ENCODE measurements around the gene GCSH. TPM values are rescaled to one million over a fixed set of nuclear protein-coding genes. Genes with fewer than 3 reads are reported as not detected.

Gene GCSH
- total RNA-seq, 1 donor, result 18.1 TPM

DNA sequence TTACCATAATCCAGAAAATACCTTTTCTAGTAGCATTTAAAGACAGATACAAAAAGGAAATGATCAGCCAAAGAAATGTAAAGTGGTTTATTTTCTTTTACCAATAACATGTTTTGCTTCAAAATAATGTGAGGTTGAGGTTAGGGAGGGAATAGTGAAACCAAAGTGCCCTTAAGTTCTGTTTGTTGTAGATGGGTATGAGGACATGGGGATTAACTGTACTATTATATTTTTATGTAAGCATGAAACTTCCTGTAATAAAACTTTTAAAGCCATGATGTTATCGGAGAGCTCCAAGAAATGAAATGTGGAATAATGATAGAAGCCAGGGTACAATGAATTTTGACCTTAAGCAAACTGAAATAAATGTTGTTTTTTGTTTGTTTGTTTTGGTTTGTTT lies 29.0 kb downstream of the GCSH start:
- Histone ChIP-seq H4K20me1 (ENCODE audit: insufficient read depth, low read length) (no peaks in the 10 kb centered on the region), H2AFZ (ENCODE audit: low read length) (no peak overlapping the region), H3K9me3 (ENCODE audit: low read depth, low read length) (no peaks in the 10 kb centered on the region), H3K4me1 (ENCODE audit: insufficient read depth, low read length) (no peaks in the 10 kb centered on the region), H3K79me2 (ENCODE audit: insufficient read depth, low read length) (no peaks in the 10 kb centered on the region), H3K36me3 (ENCODE audit: insufficient read depth, low read length) (no peaks in the 10 kb centered on the region), H3K27ac (ENCODE audit: low read depth, low read length) (no peak overlapping the region), H3K4me3 (ENCODE audit: insufficient read depth, low read length) (no peak overlapping the region), H3K27me3 (ENCODE audit: insufficient read depth, low read length) (no peaks in the 10 kb centered on the region), H3K4me2 (ENCODE audit: insufficient read depth, low read length) (no peak overlapping the region)
- no peak for DNase-seq (ENCODE audit: insufficient read length, low spot score, missing footprints)
- TF ChIP-seq, protein P1, sequence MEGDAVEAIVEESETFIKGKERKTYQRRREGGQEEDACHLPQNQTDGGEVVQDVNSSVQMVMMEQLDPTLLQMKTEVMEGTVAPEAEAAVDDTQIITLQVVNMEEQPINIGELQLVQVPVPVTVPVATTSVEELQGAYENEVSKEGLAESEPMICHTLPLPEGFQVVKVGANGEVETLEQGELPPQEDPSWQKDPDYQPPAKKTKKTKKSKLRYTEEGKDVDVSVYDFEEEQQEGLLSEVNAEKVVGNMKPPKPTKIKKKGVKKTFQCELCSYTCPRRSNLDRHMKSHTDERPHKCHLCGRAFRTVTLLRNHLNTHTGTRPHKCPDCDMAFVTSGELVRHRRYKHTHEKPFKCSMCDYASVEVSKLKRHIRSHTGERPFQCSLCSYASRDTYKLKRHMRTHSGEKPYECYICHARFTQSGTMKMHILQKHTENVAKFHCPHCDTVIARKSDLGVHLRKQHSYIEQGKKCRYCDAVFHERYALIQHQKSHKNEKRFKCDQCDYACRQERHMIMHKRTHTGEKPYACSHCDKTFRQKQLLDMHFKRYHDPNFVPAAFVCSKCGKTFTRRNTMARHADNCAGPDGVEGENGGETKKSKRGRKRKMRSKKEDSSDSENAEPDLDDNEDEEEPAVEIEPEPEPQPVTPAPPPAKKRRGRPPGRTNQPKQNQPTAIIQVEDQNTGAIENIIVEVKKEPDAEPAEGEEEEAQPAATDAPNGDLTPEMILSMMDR (IDR thresholded peaks at IDR 0.05; ENCODE audit: extremely low read depth, low read depth, low read length), result no peak

DNA sequence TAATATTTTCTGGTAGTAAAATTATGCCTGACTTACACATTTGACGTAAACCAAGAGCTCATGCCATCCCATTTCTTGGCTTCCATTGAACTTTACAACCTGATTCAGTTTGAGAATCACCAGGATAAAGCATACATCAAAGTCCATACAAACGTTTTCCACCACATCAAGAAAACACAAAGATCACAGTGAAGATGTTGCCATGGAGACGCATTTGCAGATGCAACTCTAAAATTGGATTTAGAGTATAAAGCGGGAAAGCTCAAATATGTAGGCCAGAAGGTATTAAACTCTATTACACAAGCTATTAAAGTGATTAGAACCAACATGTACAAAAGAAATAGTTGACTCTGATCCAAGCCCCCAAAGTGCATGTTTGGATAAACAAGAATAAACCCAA lies 29.5 kb downstream of the GCSH start:
- DNase-seq (ENCODE audit: insufficient read length, low spot score, missing footprints), result no peak
- no peak overlapping the region for H3K4me2 ChIP-seq (ENCODE audit: insufficient read depth, low read length)
- H3K4me1 ChIP-seq (ENCODE audit: insufficient read depth, low read length), result no peaks in the 10 kb centered on the region
- TF ChIP-seq, protein P1 (IDR thresholded peaks at IDR 0.05; ENCODE audit: extremely low read depth, low read depth, low read length), result no peak
- H3K36me3 ChIP-seq (ENCODE audit: insufficient read depth, low read length), result no peaks in the 10 kb centered on the region
- no peak overlapping the region for H2AFZ ChIP-seq (ENCODE audit: low read length)
- H4K20me1 ChIP-seq (ENCODE audit: insufficient read depth, low read length), result no peaks in the 10 kb centered on the region
- H3K9me3 ChIP-seq (ENCODE audit: low read depth, low read length), result no peaks in the 10 kb centered on the region
- H3K4me3 ChIP-seq (ENCODE audit: insufficient read depth, low read length), result no peak overlapping the region
- H3K79me2 ChIP-seq (ENCODE audit: insufficient read depth, low read length), result no peaks in the 10 kb centered on the region
- H3K27ac ChIP-seq (ENCODE audit: low read depth, low read length), result no peak overlapping the region
- no peaks in the 10 kb centered on the region for H3K27me3 ChIP-seq (ENCODE audit: insufficient read depth, low read length)

DNA sequence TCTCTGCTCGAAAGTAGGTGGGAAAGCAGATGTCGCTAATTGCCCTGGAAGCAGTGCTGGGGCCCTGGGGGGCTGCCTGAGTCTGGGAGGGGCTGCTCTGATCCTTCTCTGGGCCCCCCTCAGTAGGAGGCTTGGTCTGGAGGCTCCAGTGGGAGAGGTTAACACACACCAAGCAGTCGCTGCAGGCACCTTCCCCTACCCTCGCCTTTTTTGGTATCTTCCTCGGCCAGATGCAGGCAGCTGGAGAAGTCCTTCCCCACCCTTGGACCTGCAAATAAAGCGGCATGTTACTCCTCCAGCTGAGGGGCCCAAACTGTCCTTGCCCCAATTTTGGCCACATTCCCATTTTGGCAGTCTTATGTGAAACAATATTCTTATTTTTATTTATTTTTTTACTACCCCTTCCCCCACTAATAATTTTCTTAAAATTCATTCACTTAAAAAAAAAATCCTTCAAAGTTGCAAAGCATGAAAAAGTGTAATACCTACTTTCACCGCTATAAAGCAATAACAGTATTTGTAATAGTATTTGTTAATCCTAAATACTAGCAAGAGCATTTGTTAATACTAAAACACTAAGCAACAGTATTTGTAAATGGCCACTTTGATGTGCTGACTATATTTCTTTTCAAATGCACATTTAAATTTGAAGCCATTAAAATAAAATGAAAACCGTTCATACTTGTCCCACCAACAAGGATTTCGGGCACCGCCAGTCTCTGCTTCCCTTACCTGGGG lies 34.2 kb downstream of the GCSH start:
- TF ChIP-seq, protein P1 (IDR thresholded peaks at IDR 0.05; ENCODE audit: extremely low read depth, low read depth, low read length), result no peak
- Histone ChIP-seq H3K9me3 (ENCODE audit: low read depth, low read length) (no peaks in the 10 kb centered on the region), H3K27me3 (ENCODE audit: insufficient read depth, low read length) (no peaks in the 10 kb centered on the region), H3K4me2 (ENCODE audit: insufficient read depth, low read length) (no peak overlapping the region), H3K4me3 (ENCODE audit: insufficient read depth, low read length) (no peak overlapping the region), H2AFZ (ENCODE audit: low read length) (no peak overlapping the region), H3K4me1 (ENCODE audit: insufficient read depth, low read length) (no peaks in the 10 kb centered on the region), H3K36me3 (ENCODE audit: insufficient read depth, low read length) (no peaks in the 10 kb centered on the region), H4K20me1 (ENCODE audit: insufficient read depth, low read length) (no peaks in the 10 kb centered on the region), H3K27ac (ENCODE audit: low read depth, low read length) (no peak overlapping the region), H3K79me2 (ENCODE audit: insufficient read depth, low read length) (no peaks in the 10 kb centered on the region)
- DNase-seq (ENCODE audit: insufficient read length, low spot score, missing footprints), result no peak

DNA sequence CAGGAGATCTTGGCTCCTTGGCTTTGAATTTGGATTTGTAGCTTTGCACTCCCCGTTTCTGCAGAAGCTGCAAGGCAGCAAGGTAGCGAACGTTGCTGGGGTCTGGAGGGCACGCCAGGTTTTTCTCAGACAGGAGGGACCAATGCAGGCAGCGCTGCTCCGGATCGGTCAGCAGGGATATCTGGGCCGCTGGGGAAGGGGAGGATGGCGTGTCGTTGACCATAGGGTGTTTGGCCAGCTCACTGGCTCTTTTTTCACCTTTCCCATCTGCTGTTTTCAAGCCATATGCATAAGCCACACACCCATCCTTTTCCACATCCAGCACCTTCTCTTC lies 34.9 kb downstream of the GCSH start:
- Histone ChIP-seq H3K4me2 (ENCODE audit: insufficient read depth, low read length) (no peak overlapping the region), H3K79me2 (ENCODE audit: insufficient read depth, low read length) (no peaks in the 10 kb centered on the region), H2AFZ (ENCODE audit: low read length) (no peak overlapping the region), H3K4me3 (ENCODE audit: insufficient read depth, low read length) (no peak overlapping the region), H3K9me3 (ENCODE audit: low read depth, low read length) (no peaks in the 10 kb centered on the region), H3K36me3 (ENCODE audit: insufficient read depth, low read length) (no peaks in the 10 kb centered on the region), H4K20me1 (ENCODE audit: insufficient read depth, low read length) (no peaks in the 10 kb centered on the region), H3K27me3 (ENCODE audit: insufficient read depth, low read length) (no peaks in the 10 kb centered on the region), H3K4me1 (ENCODE audit: insufficient read depth, low read length) (no peaks in the 10 kb centered on the region), H3K27ac (ENCODE audit: low read depth, low read length) (no peak overlapping the region)
- TF ChIP-seq, protein P1 (IDR thresholded peaks at IDR 0.05; ENCODE audit: extremely low read depth, low read depth, low read length), result no peak
- DNase-seq (ENCODE audit: insufficient read length, low spot score, missing footprints), result no peak
